Superior temporal gyrus (tissue), 1 donor: Measurements from ENCODE around the gene FOSL2.
"Not testable (repeated sequence)": the region's sequence is repeated elsewhere in the genome, so short reads cannot be mapped to it uniquely, and the experiment has no call there.

ENCODE experiments used
- DNase-seq: peaks from one replicate; pipeline ENCODE4 v3.0.0-alpha.2; 2016; ENCODE audit errors: extremely low spot score

Gene FOSL2

DNA sequence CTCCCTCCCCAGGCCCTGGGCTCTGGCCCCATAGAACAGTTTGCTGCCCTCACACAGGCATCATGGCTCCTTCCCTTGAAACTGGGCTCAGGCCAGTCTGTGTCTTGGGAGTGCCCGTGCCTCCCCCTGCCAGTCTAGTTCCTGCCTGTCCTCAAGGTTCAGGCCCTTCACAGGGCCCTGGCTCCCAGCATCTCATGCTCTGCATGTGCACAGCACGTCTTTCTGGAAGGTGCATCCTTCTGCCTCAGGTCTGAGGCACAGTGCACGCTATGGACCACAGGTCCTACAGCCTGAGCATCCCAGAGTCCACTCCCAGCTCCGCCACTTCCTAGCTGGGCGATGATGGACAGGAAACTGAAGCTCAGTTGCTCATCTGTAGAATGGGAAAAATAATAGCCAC, 35.6 kb upstream of the FOSL2 start:
- DNase-seq: no peak

GRCh38 chr2:28357948-28358667, 34.5 kb upstream of the FOSL2 start:
- DNase-seq: no peak

DNA sequence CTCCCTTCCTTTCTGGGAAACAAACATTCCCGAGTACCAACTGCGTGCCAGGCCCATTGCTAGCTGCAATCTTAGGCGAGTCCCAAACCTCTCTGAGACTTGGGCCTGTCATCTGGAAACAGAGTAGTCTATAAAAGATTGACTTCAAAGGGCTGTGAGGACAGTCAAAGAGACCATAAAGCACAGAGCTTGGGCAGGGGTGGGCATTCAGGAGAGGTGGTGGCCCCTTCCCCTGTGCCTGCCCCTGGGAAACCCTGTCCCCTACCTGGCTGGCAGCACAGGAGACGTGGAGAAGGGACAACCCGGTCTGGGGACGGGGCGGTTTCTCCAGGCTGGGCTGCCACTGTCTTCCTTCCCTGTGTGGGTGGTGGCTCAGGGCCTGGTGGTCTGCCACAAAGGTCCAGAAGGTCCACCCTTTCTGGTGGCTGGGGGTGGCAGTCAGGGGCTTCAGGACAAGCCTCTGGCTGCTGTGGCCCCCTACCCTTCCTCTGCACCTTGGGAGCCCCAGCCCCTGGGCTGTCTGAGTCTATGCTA, 33.9 kb upstream of the FOSL2 start:
- no peak for DNase-seq

- no peak for DNase-seq
These were observed 33.2 kb upstream of the FOSL2 start for GRCh38 chr2:28359222-28360057.

DNA sequence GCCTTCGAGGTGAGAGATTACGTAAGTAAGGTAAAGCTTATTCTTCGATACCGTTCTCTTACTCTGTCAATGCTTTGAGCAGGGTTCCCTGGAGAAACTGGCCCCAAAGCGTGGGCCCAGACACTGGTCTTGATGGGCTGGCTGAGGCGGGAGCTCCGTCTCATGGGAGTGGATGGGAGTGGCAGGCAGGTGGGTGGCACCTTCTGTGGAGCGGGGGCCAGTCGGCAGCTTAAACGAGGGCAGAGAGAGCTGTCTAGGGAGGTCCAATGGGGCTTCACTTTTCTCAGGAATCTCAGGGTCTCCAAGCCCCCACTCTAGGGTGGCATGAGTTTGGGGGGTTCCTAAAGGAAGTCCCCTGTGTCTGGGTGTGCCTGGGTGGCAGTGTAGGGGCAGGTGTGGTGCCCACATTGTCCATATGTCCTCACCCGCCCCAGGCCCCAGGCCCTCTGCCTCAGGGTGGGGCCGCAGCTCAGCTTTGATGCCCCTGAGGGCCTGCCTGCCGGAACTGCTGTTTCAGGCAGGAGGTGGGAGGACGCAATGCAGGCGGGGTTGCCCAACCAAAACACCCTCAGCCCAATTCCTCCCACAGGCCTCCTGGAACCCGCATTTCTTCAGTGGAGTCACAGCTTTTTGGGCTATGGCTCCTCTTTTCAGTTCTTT, 32.5 kb upstream of the FOSL2 start:
- DNase-seq: no peak

- no peak for DNase-seq
These were observed 31.9 kb upstream of the FOSL2 start for GRCh38 chr2:28360718-28361293.

DNA sequence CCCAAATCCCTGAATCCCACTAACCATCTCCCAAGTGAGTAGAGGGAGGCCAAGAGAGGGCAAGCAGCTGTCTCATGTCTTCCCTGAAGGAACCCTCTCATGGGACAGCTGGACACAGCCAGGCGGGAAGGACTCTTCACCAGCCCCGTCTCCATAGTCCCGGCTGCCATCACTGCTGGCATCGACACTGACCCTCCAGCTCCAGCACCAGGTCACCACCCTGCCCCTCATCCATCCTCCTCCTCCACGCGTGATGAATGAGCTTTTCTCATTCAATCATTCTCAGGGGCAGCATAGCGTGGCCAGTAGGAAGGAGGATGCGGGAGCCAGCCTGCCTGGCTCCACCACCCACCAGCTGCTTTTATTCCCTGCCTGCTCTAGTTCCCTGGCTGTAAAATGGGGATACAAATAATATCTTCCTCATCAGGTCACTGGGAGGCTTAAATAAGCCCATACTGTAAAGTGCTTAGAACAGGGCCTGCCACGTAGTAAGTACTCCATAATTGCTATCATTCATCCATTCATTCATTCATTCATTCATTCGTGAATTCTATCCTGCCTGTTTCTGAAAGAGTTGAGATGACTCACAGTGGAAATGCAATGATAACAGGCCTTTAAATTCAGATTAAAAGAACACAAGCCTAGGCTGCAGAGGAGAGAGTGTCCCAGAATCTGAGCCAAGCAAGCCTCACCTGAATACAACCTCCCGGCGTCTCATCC, 30.5 kb upstream of the FOSL2 start:
- no peak for DNase-seq

DNA sequence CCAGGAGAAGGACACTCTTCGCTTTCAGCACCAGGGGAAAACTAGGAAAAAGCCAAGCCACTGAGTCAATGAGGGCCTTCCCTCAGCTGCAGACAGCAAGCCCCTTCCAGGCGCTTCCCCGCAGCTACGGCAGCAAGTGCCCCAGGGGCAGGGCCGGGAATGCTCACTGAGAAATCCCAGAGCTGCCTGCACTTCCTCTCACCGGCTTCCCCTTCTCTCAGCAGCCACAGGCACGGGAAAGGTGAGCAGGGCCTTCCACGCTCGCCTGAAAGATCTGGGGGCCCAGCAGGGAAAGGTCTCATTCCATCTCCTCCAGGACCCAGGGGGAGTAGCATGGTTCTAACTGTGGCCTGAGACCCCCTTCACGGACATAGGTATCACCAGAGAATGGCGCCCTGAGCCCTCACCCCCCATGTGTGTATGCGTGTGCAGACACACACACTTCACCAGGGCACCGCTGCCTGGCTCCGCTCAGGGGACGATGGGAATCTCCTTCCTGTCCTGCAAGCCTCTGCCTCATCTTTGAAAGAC, 29.6 kb upstream of the FOSL2 start:
- DNase-seq: no peak

DNA sequence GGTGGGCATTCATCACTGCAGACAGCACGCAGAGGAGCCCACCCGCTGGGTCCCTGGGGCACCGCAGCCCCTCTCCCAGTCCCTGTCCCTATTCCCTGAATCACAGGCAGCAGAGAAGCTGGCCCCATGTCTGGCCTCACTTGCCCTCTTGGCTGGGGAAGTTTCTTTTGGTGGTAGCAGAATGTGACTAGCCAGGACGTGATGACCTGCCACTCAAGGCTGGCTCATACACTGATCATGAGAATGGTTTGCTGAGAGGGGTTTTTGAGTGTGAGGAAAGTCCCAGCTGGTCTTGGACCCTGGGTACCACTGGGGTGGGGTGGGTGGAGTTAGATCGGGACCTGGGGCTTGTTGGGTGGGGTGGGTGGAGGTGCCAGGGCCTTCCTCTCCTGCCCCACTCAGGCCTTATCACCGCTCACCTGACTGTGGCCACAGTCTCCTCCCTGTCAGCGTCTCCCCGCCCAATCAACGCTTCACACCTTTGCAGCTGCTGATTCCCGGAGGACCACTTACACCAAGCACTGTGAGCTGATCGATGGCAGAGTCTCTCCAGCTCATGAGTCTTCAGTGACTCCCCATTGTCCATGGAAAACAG, 28.9 kb upstream of the FOSL2 start:
- no peak for DNase-seq

DNA sequence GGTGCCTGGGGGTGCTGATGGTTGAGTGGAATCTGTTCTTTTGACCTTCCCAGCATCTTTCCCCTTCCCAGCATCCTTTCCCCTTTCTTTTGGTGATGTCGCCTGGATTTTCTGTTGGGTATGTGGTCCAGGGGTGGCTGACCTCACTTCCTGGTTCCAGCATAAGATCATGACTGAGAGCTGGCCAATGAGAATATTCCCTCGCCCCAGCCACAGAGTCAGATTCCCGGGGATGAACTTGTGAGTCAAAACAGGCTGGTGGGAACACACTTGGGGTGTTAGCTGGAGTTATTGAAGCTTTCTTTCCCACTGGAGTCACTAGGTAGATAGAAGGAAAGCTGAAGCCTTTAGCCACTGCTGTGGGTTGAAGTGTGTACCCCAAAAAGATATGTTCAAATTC, 28.0 kb upstream of the FOSL2 start:
- no peak for DNase-seq

DNA sequence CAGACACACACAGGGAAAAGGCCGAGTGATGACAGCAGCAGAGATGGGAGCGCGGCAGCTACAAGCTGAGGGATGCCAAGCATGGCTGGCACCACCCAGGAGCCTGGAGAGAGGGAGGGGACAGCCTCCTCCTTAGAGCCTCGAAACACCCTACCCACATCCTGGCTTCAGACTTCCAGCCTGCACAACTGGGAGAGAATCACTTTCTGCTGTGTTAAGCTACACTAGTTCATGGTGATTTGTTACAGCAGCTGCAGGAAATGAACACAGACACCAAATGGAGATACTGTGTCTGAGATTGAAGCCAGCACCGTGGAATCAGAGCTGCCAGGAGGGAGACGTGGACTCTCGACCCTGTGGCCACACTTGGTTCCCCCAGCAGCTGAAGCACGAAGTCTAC, 27.5 kb upstream of the FOSL2 start:
- DNase-seq: no peak

DNA sequence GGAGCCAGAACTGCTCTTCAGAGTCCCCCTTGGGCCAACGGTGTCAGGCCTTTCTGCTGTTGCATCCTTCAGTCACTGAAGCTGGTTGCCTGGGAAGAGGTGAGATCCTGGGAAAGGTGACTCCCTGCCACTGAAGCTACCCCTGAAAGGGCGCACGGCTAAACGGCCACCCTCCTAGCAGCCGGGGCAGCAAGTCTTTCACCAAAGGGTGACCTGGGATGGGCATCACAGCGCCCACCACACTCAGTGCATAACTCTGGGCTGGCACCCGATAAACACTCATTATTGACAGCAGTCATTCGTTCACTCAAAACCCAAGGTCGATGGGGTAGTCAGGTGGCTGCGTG, 26.5 kb upstream of the FOSL2 start:
- no peak for DNase-seq

GRCh38 chr2:28366496-28367282, 26.0 kb upstream of the FOSL2 start:
- DNase-seq: no peak

- DNase-seq: no peak
These were observed 24.8 kb upstream of the FOSL2 start for GRCh38 chr2:28367667-28368356.

DNA sequence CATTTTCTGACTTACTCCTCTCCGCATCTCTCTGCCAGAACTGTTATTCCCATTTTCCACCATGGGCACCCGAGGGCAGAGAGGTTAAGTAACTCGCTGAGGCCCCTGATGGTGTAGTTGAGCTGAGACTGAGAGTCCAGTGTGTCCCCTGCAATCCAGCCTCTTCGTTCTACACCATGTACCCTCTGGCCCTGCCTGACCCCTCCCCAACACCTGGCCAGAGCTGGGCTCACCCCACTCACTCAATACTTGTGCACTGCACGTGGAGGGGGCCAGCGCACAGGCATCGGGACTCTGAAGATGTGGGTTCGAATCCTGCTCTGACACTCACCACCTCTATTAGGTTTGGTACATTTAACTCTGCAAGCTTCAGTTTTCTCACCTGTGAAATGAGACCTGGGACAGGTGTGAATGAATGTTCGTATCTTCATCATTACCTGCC, 24.3 kb upstream of the FOSL2 start:
- no peak for DNase-seq

DNA sequence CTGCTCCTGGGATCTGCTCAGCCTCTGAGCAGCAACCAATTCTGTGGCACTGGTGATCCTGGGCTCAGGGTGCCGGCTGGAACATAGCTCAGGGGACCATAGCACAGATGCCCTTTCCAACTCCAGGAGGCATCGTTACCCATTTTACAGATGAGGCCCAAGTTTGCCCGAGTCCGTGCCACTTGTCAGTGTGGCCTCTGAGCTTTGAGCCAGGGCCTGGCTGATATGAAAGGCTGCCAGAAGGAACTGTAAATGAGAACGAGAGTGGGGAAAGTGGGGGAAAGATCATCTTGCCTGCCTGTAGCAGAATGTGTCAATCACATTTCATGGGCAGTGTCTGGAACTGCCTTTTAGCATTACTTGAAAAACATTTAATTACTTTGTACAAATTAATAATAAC, 23.3 kb upstream of the FOSL2 start:
- no peak for DNase-seq

DNA sequence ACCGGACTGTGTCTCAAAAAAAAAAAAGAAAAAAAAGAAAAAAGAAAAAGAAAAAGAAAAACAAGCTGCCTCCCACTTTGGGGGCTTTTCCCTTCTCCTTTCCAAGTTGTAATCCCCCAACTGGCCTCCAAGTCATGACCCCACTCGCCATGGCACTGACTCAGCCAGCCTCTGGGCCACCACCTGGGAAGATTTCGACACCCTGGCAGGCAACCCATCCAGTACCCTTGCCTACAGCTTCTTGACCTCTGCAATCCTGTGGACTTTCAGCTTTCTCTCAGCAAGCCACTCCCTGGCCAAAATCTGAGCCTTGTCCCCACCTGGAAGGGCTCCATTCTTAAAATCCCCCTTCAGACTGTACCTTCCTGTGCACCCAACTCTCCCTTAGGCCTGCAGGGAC, 22.3 kb upstream of the FOSL2 start:
- no peak for DNase-seq

- not testable (repeated sequence) for DNase-seq
These were observed 20.9 kb upstream of the FOSL2 start for GRCh38 chr2:28371728-28372127.

- DNase-seq: no peak
These were observed 18.8 kb upstream of the FOSL2 start for GRCh38 chr2:28373854-28374253.
